ENCODE measurements around the gene LCA5. TPM values are rescaled to one million over a fixed set of nuclear protein-coding genes. Genes with fewer than 3 reads are reported as not detected.
"Not testable (repeated sequence)": the region's sequence is repeated elsewhere in the genome, so short reads cannot be mapped to it uniquely, and the experiment has no call there.

Gene LCA5
- total RNA-seq, 1 experiment from 2014 or later, result 2.0 TPM

- Histone ChIP-seq H3K27ac (ENCODE audit: low read depth, low read length) (no peak overlapping the region), H3K27me3 (ENCODE audit: insufficient read depth, low read length) (no peaks in the 10 kb centered on the region), H3K9ac (ENCODE audit: low read length) (no peak overlapping the region), H3K9me3 (ENCODE audit: control insufficient read depth in 1 of 2, insufficient read depth in 1 of 2, low read depth in 1 of 2, low read length in 2 of 2) (no peaks in the 10 kb centered on the region), H3K4me3 (replicated peaks in 1 of 2; ENCODE audit: low read depth in 1 of 2, low read length in 2 of 2) (no peak overlapping the region), H4K20me1 (ENCODE audit: insufficient read depth) (no peaks in the 10 kb centered on the region), H2AFZ (ENCODE audit: low read depth, low read length, poor library complexity, severe bottlenecking) (no peak overlapping the region), H3K36me3 (ENCODE audit: control insufficient read depth in 1 of 2, insufficient read depth in 2 of 2, low read length in 2 of 2) (no peaks in the 10 kb centered on the region), H3K9me2 (ENCODE audit: insufficient read depth) (no peaks in the 10 kb centered on the region), H3K4me1 (ENCODE audit: control insufficient read depth in 1 of 2, insufficient read depth in 2 of 2, low read length in 2 of 2) (no peaks in the 10 kb centered on the region), H3K4me2 (ENCODE audit: low read length) (no peak overlapping the region), H3K79me2 (ENCODE audit: insufficient read depth, low read length) (no peaks in the 10 kb centered on the region)
- TF ChIP-seq YY1 (IDR thresholded peaks at IDR 0.05; ENCODE audit: extremely low read depth, insufficient replicate concordance, low read depth, low read length) (no peak), TCF7L2 (IDR thresholded peaks at IDR 0.05; ENCODE audit: borderline replicate concordance, extremely low read depth, insufficient read depth, insufficient read length) (no peak), JUND (IDR thresholded peaks at IDR 0.05) (no peak), ATF3 (IDR thresholded peaks at IDR 0.05) (no peak), RAD21 (IDR thresholded peaks at IDR 0.05; ENCODE audit: low read depth) (no peak), SP1 (IDR thresholded peaks at IDR 0.05; ENCODE audit: low read depth) (no peak), POLR2AphosphoS5 (IDR thresholded peaks at IDR 0.05; ENCODE audit: low read depth, low read length) (no peak), FOSL1 (IDR thresholded peaks at IDR 0.05; ENCODE audit: low read depth) (no peak), EGR1 (IDR thresholded peaks at IDR 0.05; ENCODE audit: low read depth) (no peak), POLR2A (IDR thresholded peaks at IDR 0.05; ENCODE audit: borderline replicate concordance, extremely low read depth, insufficient read depth, insufficient read length) (no peak), REST (IDR thresholded peaks at IDR 0.05; ENCODE audit: low read depth) (no peak), EZH2phosphoT487 (IDR thresholded peaks at IDR 0.05; ENCODE audit: borderline replicate concordance) (no peak), CEBPB (IDR thresholded peaks at IDR 0.05; ENCODE audit: low read depth) (no peak), CTCF (IDR thresholded peaks at IDR 0.05 in 2 of 3, conservative IDR thresholded peaks at IDR 0.05 in 1 of 3; ENCODE audit: borderline replicate concordance in 1 of 3, insufficient read depth in 1 of 3, low read depth in 2 of 3, low read length in 2 of 3) (no peak), ELF1 (IDR thresholded peaks at IDR 0.05; ENCODE audit: borderline replicate concordance, low read depth) (no peak), EZH2 (IDR thresholded peaks at IDR 0.05) (no peak), SIN3A (IDR thresholded peaks at IDR 0.05; ENCODE audit: low read depth) (no peak), ZNF274 (IDR thresholded peaks at IDR 0.05; ENCODE audit: low read depth, low read length) (no peak)
- no peak for ATAC-seq
- CTCF ChIA-PET, result no interaction called here
- no TSS peak for BruUV-seq (replicated peaks)
- RAD21 ChIA-PET (ENCODE audit: low non-redundant PET in 1 of 2, low total read pairs in 2 of 2, uncharacterized antibody in 2 of 2, unreplicated experiment in 2 of 2), result no interaction called here
- intact Hi-C loops (cut with micrococcal nuclease), result no loop called here
- POLR2A ChIA-PET, result no interaction called here
- DNase-seq (ENCODE audit: low read depth, low spot score), result no peak
Observed at GRCh38 chr6:79446006-79446405, 91.2 kb downstream of the LCA5 start.

- H3K4me3 ChIP-seq (replicated peaks in 1 of 2; ENCODE audit: low read depth in 1 of 2, low read length in 2 of 2); H3K4me1 ChIP-seq (ENCODE audit: control insufficient read depth in 1 of 2, insufficient read depth in 2 of 2, low read length in 2 of 2); H3K9me2 ChIP-seq (ENCODE audit: insufficient read depth); H3K9me3 ChIP-seq (ENCODE audit: control insufficient read depth in 1 of 2, insufficient read depth in 1 of 2, low read depth in 1 of 2, low read length in 2 of 2); DNase-seq (ENCODE audit: low read depth, low spot score); H3K36me3 ChIP-seq (ENCODE audit: control insufficient read depth in 1 of 2, insufficient read depth in 2 of 2, low read length in 2 of 2); H4K20me1 ChIP-seq (ENCODE audit: insufficient read depth); intact Hi-C loops (cut with micrococcal nuclease); H3K4me2 ChIP-seq (ENCODE audit: low read length); POLR2A ChIA-PET; H2AFZ ChIP-seq (ENCODE audit: low read depth, low read length, poor library complexity, severe bottlenecking); RAD21 ChIA-PET (ENCODE audit: low non-redundant PET in 1 of 2, low total read pairs in 2 of 2, uncharacterized antibody in 2 of 2, unreplicated experiment in 2 of 2); ATAC-seq; H3K27me3 ChIP-seq (ENCODE audit: insufficient read depth, low read length); H3K27ac ChIP-seq (ENCODE audit: low read depth, low read length); H3K9ac ChIP-seq (ENCODE audit: low read length); H3K79me2 ChIP-seq (ENCODE audit: insufficient read depth, low read length); CTCF ChIA-PET; BruUV-seq (replicated peaks): not testable (repeated sequence)
Observed at GRCh38 chr6:79443876-79444275, 93.4 kb downstream of the LCA5 start.
